HCT116 (cell line): ENCODE measurements around the gene GPS2. TPM values are rescaled to one million over a fixed set of nuclear protein-coding genes. Genes with fewer than 3 reads are reported as not detected.

Experiments
- ATAC-seq: fragments of 200-7000 bp; cut with Tn5 transposase; 2 replicates; pipeline ENCODE4 v1.9.1; 2020; ENCODE audit warnings: mild to moderate bottlenecking, moderate library complexity
- BruUV-seq: library from RNA; stranded (reverse); fragments of 400-500 nt; replicated peaks from 2 replicates; lab custom pipeline; 2021; lab: Mats Ljungman, UMichigan
- CTCF ChIA-PET: fragments of 300-600 bp; sonication (Branson Sonifier 250); formaldehyde crosslinking; loops from one replicate; lab custom pipeline; 2021; ENCODE audit warnings: antibody characterized with exemption; lab: Charles Lee
- POLR2A ChIA-PET: fragments of 300-600, 350-600 bp; sonication (Branson Sonifier 250); formaldehyde crosslinking; loops from one replicate; lab custom pipeline; 2021; ENCODE audit warnings: antibody characterized with exemption; lab: Charles Lee
- RAD21 ChIA-PET, 2 experiments: fragments of 300-600 bp; sonication (Branson Sonifier 250); formaldehyde crosslinking; loops; one replicate each; lab custom pipeline; 2023; ENCODE audit warnings: low total read pairs in 2 of 2; ENCODE audit not compliant: uncharacterized antibody in 2 of 2, unreplicated experiment in 2 of 2, low non-redundant PET in 1 of 2; lab: Charles Lee
- DNase-seq: peaks from one replicate; pipeline ENCODE4 v3.0.0-alpha.2; 2010; ENCODE audit warnings: low read depth, low spot score
- H2AFZ ChIP-seq: fragments of 200-600 bp; shearing (Covaris generic), sonication (generic); 2 replicates; pipeline ENCODE4 v1.6.1; 2017; ENCODE audit warnings: low read depth, mixed run types, mixed read lengths, antibody characterized with exemption, low read length; ENCODE audit not compliant: poor library complexity, severe bottlenecking
- H3K27ac ChIP-seq: 2 replicates; pipeline ENCODE4 v1.5.1; 2012; ENCODE audit warnings: low read depth, low read length
- H3K27me3 ChIP-seq: fragments of 200-600 bp; sonication (generic); 2 replicates; pipeline ENCODE4 v1.6.1; 2016; ENCODE audit warnings: mixed run types, low read length, mixed read lengths; ENCODE audit not compliant: insufficient read depth
- H3K36me3 ChIP-seq, 2 experiments: fragments of 200-500 bp in 1 of 2; fragments of 200-600 bp in 1 of 2; sonication (Bioruptor generic) in 1 of 2; sonication (generic) in 1 of 2; 2 replicates each; pipeline versions ENCODE4 v1.5.1 to v1.6.1; 2014 to 2016; ENCODE audit warnings: low read length in 2 of 2, inconsistent platforms in 1 of 2, mixed read lengths in 1 of 2, mixed run types in 1 of 2; ENCODE audit not compliant: insufficient read depth in 2 of 2, control insufficient read depth in 1 of 2
- H3K4me1 ChIP-seq, 2 experiments: fragments of 200-600 bp in 1 of 2; sonication (generic) in 1 of 2; 2 replicates each; pipeline versions ENCODE4 v1.5.1 to v1.6.1; 2012 to 2017; ENCODE audit warnings: low read length in 2 of 2, inconsistent platforms in 1 of 2, mild to moderate bottlenecking in 1 of 2, mixed read lengths in 1 of 2, mixed run types in 1 of 2, moderate library complexity in 1 of 2; ENCODE audit not compliant: insufficient read depth in 2 of 2, control insufficient read depth in 1 of 2
- H3K4me2 ChIP-seq: fragments of 200-600 bp; sonication (generic); 2 replicates; pipeline ENCODE4 v1.6.1; 2017; ENCODE audit warnings: mixed run types, low read length, mixed read lengths
- H3K4me3 ChIP-seq, 2 experiments: fragments of 200-600 bp in 1 of 2; sonication (generic) in 1 of 2; replicated peaks in 1 of 2; 2 replicates each; pipeline ENCODE4 v1.5.1; 2011 to 2016; ENCODE audit warnings: low read length in 2 of 2, control low read depth in 1 of 2, low read depth in 1 of 2, mild to moderate bottlenecking in 1 of 2, mixed read lengths in 1 of 2, mixed run types in 1 of 2
- H3K79me2 ChIP-seq: fragments of 200-600 bp; sonication (generic); 2 replicates; pipeline ENCODE4 v1.6.1; 2017; ENCODE audit warnings: mild to moderate bottlenecking, mixed run types, low read length, moderate library complexity, mixed read lengths; ENCODE audit not compliant: insufficient read depth
- H3K9ac ChIP-seq: fragments of 200-600 bp; sonication (generic); 2 replicates; pipeline ENCODE4 v1.6.1; 2016; ENCODE audit warnings: low read length, mixed read lengths
- H3K9me2 ChIP-seq: fragments of 200-600 bp; sonication (generic), shearing (Covaris generic); 2 replicates; pipeline ENCODE4 v1.6.1; 2017; ENCODE audit warnings: mixed run types, mild to moderate bottlenecking, moderate library complexity; ENCODE audit not compliant: insufficient read depth
- H3K9me3 ChIP-seq, 2 experiments: fragments of 200-500 bp in 1 of 2; fragments of 200-600 bp in 1 of 2; sonication (Bioruptor generic) in 1 of 2; sonication (generic) in 1 of 2; 2 replicates each; pipeline ENCODE4 v1.6.1; 2014 to 2017; ENCODE audit warnings: low read length in 2 of 2, mixed read lengths in 2 of 2, inconsistent platforms in 1 of 2, low read depth in 1 of 2, mild to moderate bottlenecking in 1 of 2, mixed run types in 1 of 2, moderate library complexity in 1 of 2; ENCODE audit not compliant: control insufficient read depth in 1 of 2, insufficient read depth in 1 of 2
- H4K20me1 ChIP-seq: fragments of 200-600 bp; sonication (generic), shearing (Covaris generic); 2 replicates; pipeline ENCODE4 v1.6.1; 2017; ENCODE audit warnings: mixed run types, mild to moderate bottlenecking, moderate library complexity; ENCODE audit not compliant: insufficient read depth
- CEBPB ChIP-seq: IDR thresholded peaks from 2 replicates; pipeline ENCODE4 v1.6.1; 2012; ENCODE audit warnings: low read depth
- CTCF ChIP-seq, 3 experiments: fragments of 200-600 bp in 1 of 3; sonication (generic) in 1 of 3; IDR thresholded peaks in 2 of 3; conservative IDR thresholded peaks in 1 of 3; 2 replicates each; pipeline ENCODE4 v1.5.1; 2012 to 2017; ENCODE audit warnings: low read depth in 2 of 3, low read length in 2 of 3, antibody characterized with exemption in 1 of 3, borderline replicate concordance in 1 of 3, control low read depth in 1 of 3, mild to moderate bottlenecking in 1 of 3, mixed read lengths in 1 of 3, mixed run types in 1 of 3, moderate library complexity in 1 of 3; ENCODE audit not compliant: insufficient read depth in 1 of 3
- ELF1 ChIP-seq: IDR thresholded peaks from 2 replicates; pipeline ENCODE4 v1.6.1; 2012; ENCODE audit warnings: low read depth, borderline replicate concordance
- EZH2phosphoT487 ChIP-seq: fragments of 200-600 bp; IDR thresholded peaks from 2 replicates; pipeline ENCODE4 v1.6.1; 2018; ENCODE audit warnings: antibody characterized with exemption, borderline replicate concordance
- FOSL1 ChIP-seq: IDR thresholded peaks from 2 replicates; pipeline ENCODE4 v1.6.1; 2012; ENCODE audit warnings: low read depth
- POLR2A ChIP-seq: IDR thresholded peaks from 2 replicates; pipeline ENCODE4 v1.7.0; 2011; ENCODE audit warnings: borderline replicate concordance; ENCODE audit not compliant: insufficient read depth, insufficient read length; ENCODE audit errors: extremely low read depth
- POLR2AphosphoS5 ChIP-seq: IDR thresholded peaks from 2 replicates; pipeline ENCODE4 v1.6.1; 2011; ENCODE audit warnings: mild to moderate bottlenecking, low read depth, low read length, moderate library complexity
- RAD21 ChIP-seq: IDR thresholded peaks from 2 replicates; pipeline ENCODE4 v1.6.1; 2012; ENCODE audit warnings: low read depth, mild to moderate bottlenecking
- REST ChIP-seq: IDR thresholded peaks from 2 replicates; pipeline ENCODE4 v1.6.1; 2012; ENCODE audit warnings: low read depth
- SIN3A ChIP-seq: IDR thresholded peaks from 2 replicates; pipeline ENCODE4 v1.6.1; 2012; ENCODE audit warnings: low read depth
- SP1 ChIP-seq: IDR thresholded peaks from 2 replicates; pipeline ENCODE4 v1.6.1; 2012; ENCODE audit warnings: low read depth
- TCF7L2 ChIP-seq: IDR thresholded peaks from 2 replicates; pipeline ENCODE4 v1.7.0; 2011; ENCODE audit warnings: borderline replicate concordance, inconsistent platforms; ENCODE audit not compliant: insufficient read depth, insufficient read length; ENCODE audit errors: extremely low read depth
- YY1 ChIP-seq: IDR thresholded peaks from 2 replicates; pipeline ENCODE4 v1.6.1; 2011; ENCODE audit warnings: low read length, low read depth, moderate library complexity, mild to moderate bottlenecking; ENCODE audit not compliant: insufficient replicate concordance; ENCODE audit errors: extremely low read depth
- ZNF274 ChIP-seq: fragments of 200-500 bp; sonication (Bioruptor generic); IDR thresholded peaks from 2 replicates; pipeline ENCODE4 v1.6.1; 2014; ENCODE audit warnings: mild to moderate bottlenecking, low read depth, low read length, inconsistent platforms
- intact Hi-C: fragments of 100-400 bp; cut with micrococcal nuclease; formaldehyde crosslinking; loops from 2 replicates; pipeline ENCODE4 v1.10.0; 2022
- total RNA-seq: library from RNA; stranded (reverse); gene quantifications from one replicate; pipeline ENCODE4 v1.2.1, GENCODE V29; 2021; ENCODE audit not compliant: unreplicated experiment

GPS2 gene
- total RNA-seq, 1 experiment from 2014 or later = 61.3 TPM

GRCh38 chr17:7326186-7326585 is 11.0 kb upstream of the GPS2 start:
- H3K9me2 ChIP-seq = no peaks in the 10 kb centered on the region
- ChIA-PET POLR2A (interaction anchor here (0.6 kb wide), 1 partner anchor 529 kb away, joined by 4 read pairs; no protein-coding TSS in a partner anchor), CTCF (no interaction called here), RAD21 (no interaction called here)
- DNase-seq (no peak), ATAC-seq (no peak)
- no peaks in the 10 kb centered on the region for H4K20me1 ChIP-seq
- H3K4me3 ChIP-seq = no peak overlapping the region
- no peak overlapping the region for H3K27ac ChIP-seq
- H3K4me2 ChIP-seq = no peak overlapping the region
- H3K36me3 ChIP-seq = peaks cover 24 to 39% of the 10 kb centered on the region in 2 experiments; a peak in 3 of 4 replicates
- H3K9ac ChIP-seq = no peak overlapping the region
- H3K27me3 ChIP-seq = no peaks in the 10 kb centered on the region
- TF ChIP-seq SIN3A = no peak
- TF ChIP-seq POLR2A = no peak
- TF ChIP-seq ZNF274 = no peak
- no peak for TF ChIP-seq TCF7L2
- TF ChIP-seq POLR2AphosphoS5 = no peak
- no peak for TF ChIP-seq SP1
- TF ChIP-seq RAD21 = no peak
- TF ChIP-seq EZH2phosphoT487 = no peak
- TF ChIP-seq ELF1 = no peak
- intact Hi-C loops = no loop called here
- H3K9me3 ChIP-seq = no peaks in the 10 kb centered on the region
- peaks cover 3 to 29% of the 10 kb centered on the region in 2 experiments; a peak in 3 of 4 replicates for H3K4me1 ChIP-seq
- peaks cover 20% of the 10 kb centered on the region; the same call in 1 of the 2 replicates for H3K79me2 ChIP-seq
- no TSS peak for BruUV-seq
- H2AFZ ChIP-seq = no peak overlapping the region

GRCh38 chr17:7325031-7325528 is 9.9 kb upstream of the GPS2 start:
- Histone ChIP-seq H3K9me2 (no peaks in the 10 kb centered on the region), H3K4me2 (no peak overlapping the region), H3K27me3 (no peaks in the 10 kb centered on the region), H3K9ac (no peak overlapping the region), H3K27ac (peak overlapping the region; percentile 29; the same call in 1 of the 2 replicates), H3K4me1 (peaks cover 0 to 18% of the 10 kb centered on the region in 2 experiments; a peak in 3 of 4 replicates), H3K9me3 (no peaks in the 10 kb centered on the region), H3K36me3 (peaks cover 24 to 49% of the 10 kb centered on the region in 2 experiments; a peak in 3 of 4 replicates), H2AFZ (no peak overlapping the region), H3K79me2 (peaks cover 20% of the 10 kb centered on the region; the same call in 1 of the 2 replicates), H4K20me1 (no peaks in the 10 kb centered on the region), H3K4me3 (no peak overlapping the region)
- CTCF ChIA-PET = interaction anchor here (0.7 to 1.2 kb wide), 3 partner anchors 11 to 236 kb away, joined by 3 to 4 read pairs (median 3); no protein-coding TSS in a partner anchor
- DNase-seq = no peak
- BruUV-seq = no TSS peak
- POLR2A ChIA-PET = no interaction called here
- intact Hi-C loops = no loop called here
- no peak for ATAC-seq
- RAD21 ChIA-PET = no interaction called here
- no peak for TF ChIP-seq ELF1
- no peak for TF ChIP-seq FOSL1
- no peak for TF ChIP-seq REST
- no peak for TF ChIP-seq CTCF (IDR thresholded peaks at IDR 0.05 in 2 of 3, conservative IDR thresholded peaks at IDR 0.05 in 1 of 3; ENCODE audit: borderline replicate concordance in 1 of 3, insufficient read depth in 1 of 3, low read depth in 2 of 3, low read length in 2 of 3)
- no peak for TF ChIP-seq POLR2A
- no peak for TF ChIP-seq EZH2phosphoT487
- no peak for TF ChIP-seq CEBPB
- no peak for TF ChIP-seq SP1
- TF ChIP-seq YY1 = no peak
